ENCODE data around the gene AFDN.

Gene AFDN

GRCh38 chr6:167956983-167957492 lies 130.3 kb downstream of the AFDN start:
- no peak overlapping the region for H3K4me3 ChIP-seq (ENCODE audit: low read depth, low read length)
- peak; percentile 40 for DNase-seq (ENCODE audit: low read depth)
- no peak for TF ChIP-seq CTCF (conservative IDR thresholded peaks at IDR 0.05; ENCODE audit: low read depth, low read length)

- DNase-seq (ENCODE audit: low read depth): no peak
- no peak overlapping the region for H3K4me3 ChIP-seq (ENCODE audit: low read depth, low read length)
- TF ChIP-seq CTCF (conservative IDR thresholded peaks at IDR 0.05; ENCODE audit: low read depth, low read length): no peak
These were observed 130.9 kb downstream of the AFDN start for GRCh38 chr6:167957626-167958025.

GRCh38 chr6:167960579-167960978 lies 133.9 kb downstream of the AFDN start:
- no peak overlapping the region for H3K4me3 ChIP-seq (ENCODE audit: low read depth, low read length)
- DNase-seq (ENCODE audit: low read depth): no peak
- TF ChIP-seq CTCF (conservative IDR thresholded peaks at IDR 0.05; ENCODE audit: low read depth, low read length): no peak

DNA sequence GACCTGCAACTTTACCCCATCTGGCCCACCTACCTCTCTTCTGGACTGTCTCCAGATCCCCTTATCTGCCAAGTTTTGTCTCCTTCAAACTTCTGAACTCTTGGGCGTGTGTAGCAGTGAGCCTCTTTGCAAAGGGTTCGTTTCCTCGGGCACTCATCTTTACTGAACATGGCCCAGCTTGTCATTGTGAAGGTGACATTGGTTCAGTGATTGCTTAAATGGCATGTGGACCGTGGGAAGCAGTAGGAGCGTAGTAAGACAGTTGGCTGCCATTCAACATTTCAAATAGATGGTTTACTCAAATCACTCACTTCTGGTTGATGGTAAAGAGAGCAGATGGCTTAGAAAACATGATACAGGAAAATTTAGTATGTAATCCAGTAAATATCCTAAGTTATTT lies 136.0 kb downstream of the AFDN start:
- no peak overlapping the region for H3K4me3 ChIP-seq (ENCODE audit: low read depth, low read length)
- no peak for TF ChIP-seq CTCF (conservative IDR thresholded peaks at IDR 0.05; ENCODE audit: low read depth, low read length)
- DNase-seq (ENCODE audit: low read depth): no peak

DNA sequence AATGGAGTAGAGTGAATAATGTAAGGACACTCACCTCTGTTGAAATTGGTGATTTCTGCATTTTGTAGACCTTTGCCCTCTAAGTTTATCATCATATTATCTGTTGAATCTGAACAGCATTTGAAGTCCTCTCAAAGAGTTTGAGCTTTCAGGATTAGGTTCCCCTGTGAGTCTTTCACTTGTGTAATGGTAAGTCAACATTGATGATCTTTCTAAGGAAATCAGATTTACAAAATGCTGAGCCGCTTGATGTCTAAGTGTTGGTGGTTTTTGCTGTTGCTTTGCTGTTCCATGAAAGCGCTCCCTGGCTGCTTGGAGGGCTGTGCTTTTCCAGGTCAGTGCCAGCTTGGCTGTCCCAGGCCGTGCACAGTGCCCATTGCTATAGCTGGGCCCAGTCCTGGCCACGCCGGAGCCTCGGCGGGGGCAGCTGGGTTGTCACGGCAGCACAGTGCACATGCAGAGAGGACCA lies 136.9 kb downstream of the AFDN start:
- no peak for TF ChIP-seq CTCF (conservative IDR thresholded peaks at IDR 0.05; ENCODE audit: low read depth, low read length)
- H3K4me3 ChIP-seq (ENCODE audit: low read depth, low read length): no peak overlapping the region
- DNase-seq (ENCODE audit: low read depth): no peak

DNA sequence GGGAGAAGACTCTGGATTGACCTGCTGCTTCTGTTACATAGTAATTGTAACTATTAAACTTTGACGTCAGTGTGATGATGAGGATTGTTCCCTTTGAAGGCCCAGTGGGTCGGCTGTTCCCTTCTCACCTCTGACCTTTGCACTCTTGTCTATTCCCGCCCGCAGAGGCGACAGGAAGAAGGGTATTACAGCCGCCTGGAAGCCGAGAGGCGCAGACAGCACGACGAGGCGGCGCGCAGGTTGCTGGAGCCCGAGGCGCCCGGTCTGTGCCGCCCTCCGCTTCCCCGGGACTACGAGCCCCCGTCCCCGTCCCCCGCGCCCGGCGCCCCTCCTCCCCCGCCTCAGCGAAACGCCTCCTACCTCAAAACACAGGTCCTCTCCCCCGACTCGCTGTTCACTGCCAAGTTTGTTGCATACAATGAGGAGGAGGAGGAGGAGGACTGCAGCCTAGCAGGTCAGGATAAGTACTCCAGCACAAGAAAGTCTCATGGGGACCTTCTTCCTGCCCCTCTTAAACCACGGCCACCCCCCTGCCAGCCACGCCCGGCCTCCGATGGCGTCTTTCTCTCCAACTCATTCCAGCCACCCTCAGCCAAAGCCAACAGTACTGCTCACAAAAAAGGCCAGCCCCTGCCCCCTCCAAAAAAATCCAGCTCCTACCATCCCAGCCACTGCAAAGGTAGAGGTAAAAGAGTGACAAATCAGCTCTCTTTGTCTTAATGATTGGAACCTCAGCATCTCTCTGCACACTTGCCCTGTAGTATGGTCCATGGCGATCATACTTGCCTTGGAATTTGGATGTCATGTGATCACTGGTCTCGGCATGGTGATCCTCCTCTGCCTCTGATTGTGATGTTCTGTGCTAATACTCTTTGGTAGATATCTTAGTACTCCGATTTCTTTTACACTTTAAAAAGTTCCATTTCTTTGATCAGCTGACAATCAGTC lies 139.2 kb downstream of the AFDN start:
- DNase-seq (ENCODE audit: low read depth): peak; percentile 18
- TF ChIP-seq CTCF (conservative IDR thresholded peaks at IDR 0.05; ENCODE audit: low read depth, low read length): no peak
- H3K4me3 ChIP-seq (ENCODE audit: low read depth, low read length): no peak overlapping the region

Measured in choroid plexus epithelial cell (primary cell).